Mesodermal cell (in vitro differentiated cells): ENCODE data around the gene IFITM10.

ENCODE experiments used
- H3K27ac ChIP-seq: 2 replicates; pipeline ENCODE4 v1.7.0; 2013; ENCODE audit warnings: mild to moderate bottlenecking, low read depth, low read length, moderate library complexity; ENCODE audit not compliant: severe bottlenecking
- H3K36me3 ChIP-seq: 2 replicates; pipeline ENCODE4 v1.7.1; 2013; ENCODE audit warnings: mild to moderate bottlenecking, low read length, moderate library complexity; ENCODE audit not compliant: control insufficient read depth, insufficient read depth
- H3K4me1 ChIP-seq: one replicate; pipeline ENCODE4 v1.7.1; 2013; ENCODE audit warnings: mild to moderate bottlenecking, low read length; ENCODE audit not compliant: insufficient read depth, control insufficient read depth, poor library complexity, severe bottlenecking
- H3K4me3 ChIP-seq: 2 replicates; pipeline ENCODE4 v1.7.0; 2013; ENCODE audit warnings: low read length, control low read depth, mild to moderate bottlenecking; ENCODE audit not compliant: insufficient read depth, poor library complexity, severe bottlenecking; ENCODE audit errors: extremely low read depth
- H3K9me3 ChIP-seq: 2 replicates; pipeline ENCODE4 v1.7.1; 2013; ENCODE audit warnings: mild to moderate bottlenecking, low read length, moderate library complexity; ENCODE audit not compliant: control insufficient read depth
- WGBS, 2 experiments: methylation state at CpG; one replicate each; pipeline ENCODE4 v1.1.5; 2013; ENCODE audit warnings: missing lambda C conversion rate in 2 of 2; ENCODE audit not compliant: insufficient coverage in 2 of 2; 5-methylcytosine and 5-hydroxymethylcytosine counted together

IFITM10 gene

DNA sequence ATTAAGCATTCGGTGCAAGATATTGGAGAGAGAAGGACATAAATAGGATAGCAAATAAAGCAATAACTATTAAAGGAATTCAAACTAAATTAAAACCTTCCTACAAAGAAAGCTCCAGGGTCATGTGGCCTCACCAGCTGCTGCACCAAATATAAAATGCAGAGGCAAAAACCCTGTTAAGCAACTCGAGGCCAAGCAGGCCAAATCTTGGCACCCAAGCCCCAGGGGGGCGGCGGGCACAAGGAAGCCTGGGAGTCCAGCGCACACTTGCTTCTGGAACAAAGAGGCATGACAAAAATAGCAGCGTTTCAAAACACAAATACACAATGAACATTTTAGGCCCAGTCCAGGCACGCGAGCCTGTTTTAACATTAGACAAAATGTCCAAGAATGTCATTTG is 32.6 kb downstream of the IFITM10 start:
- Histone ChIP-seq H3K4me3 (no peak overlapping the region), H3K27ac (no peak overlapping the region), H3K36me3 (no peaks in the 10 kb centered on the region), H3K9me3 (no peaks in the 10 kb centered on the region), H3K4me1 (no peaks in the 10 kb centered on the region)
- WGBS, 2 experiments, result 92 to 93% methylated on average over 7 of the region's 8 CpGs

GRCh38 chr11:1714908-1715885 is 35.2 kb downstream of the IFITM10 start:
- no peaks in the 10 kb centered on the region for H3K4me1 ChIP-seq
- 87 to 90% methylated on average over 19 to 21 of the region's 24 CpGs for WGBS, 2 experiments
- H3K9me3 ChIP-seq, result no peaks in the 10 kb centered on the region
- no peaks in the 10 kb centered on the region for H3K36me3 ChIP-seq
- H3K27ac ChIP-seq, result no peak overlapping the region
- H3K4me3 ChIP-seq, result no peak overlapping the region

- no peaks in the 10 kb centered on the region for H3K9me3 ChIP-seq
- H3K4me3 ChIP-seq, result no peak overlapping the region
- 92 to 96% methylated on average over 9 to 10 of the region's 10 CpGs for WGBS, 2 experiments
- no peaks in the 10 kb centered on the region for H3K4me1 ChIP-seq
- H3K36me3 ChIP-seq, result no peaks in the 10 kb centered on the region
- H3K27ac ChIP-seq, result no peak overlapping the region
These were observed 41.7 kb downstream of the IFITM10 start for GRCh38 chr11:1708716-1709115.

DNA sequence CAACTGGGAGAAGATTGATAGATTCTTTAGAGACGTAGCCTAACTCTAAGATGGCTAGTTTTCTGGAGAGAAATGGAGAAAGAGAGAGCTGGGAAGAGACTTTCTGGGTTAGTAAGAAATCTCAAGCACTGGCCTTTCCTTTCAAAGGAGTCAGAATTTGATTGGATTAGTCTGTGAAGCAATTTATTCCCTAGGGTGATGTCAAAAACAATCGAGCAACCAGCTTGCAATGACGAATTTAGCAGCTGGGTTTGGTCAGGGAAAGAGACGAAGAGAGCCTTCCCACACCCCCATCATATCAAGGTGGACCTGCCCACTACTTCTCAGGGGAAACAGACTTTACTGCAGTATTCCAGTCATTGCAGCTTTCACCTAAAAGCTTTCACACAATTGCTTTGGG is 42.6 kb downstream of the IFITM10 start:
- no peaks in the 10 kb centered on the region for H3K36me3 ChIP-seq
- no peak overlapping the region for H3K4me3 ChIP-seq
- H3K4me1 ChIP-seq, result no peaks in the 10 kb centered on the region
- no peaks in the 10 kb centered on the region for H3K9me3 ChIP-seq
- 92% methylated on average over 1 of the region's 4 CpGs for WGBS, 2 experiments
- H3K27ac ChIP-seq, result no peak overlapping the region

GRCh38 chr11:1706634-1707400 is 43.6 kb downstream of the IFITM10 start:
- Histone ChIP-seq H3K36me3 (no peaks in the 10 kb centered on the region), H3K9me3 (no peaks in the 10 kb centered on the region), H3K27ac (no peak overlapping the region), H3K4me1 (no peaks in the 10 kb centered on the region), H3K4me3 (no peak overlapping the region)
- WGBS, 2 experiments, result 90 to 93% methylated on average over 16 to 17 of the region's 17 CpGs

- 90 to 98% methylated on average over 8 to 9 of the region's 15 CpGs for whole genome bisulfite sequencing, 2 experiments
- H3K27ac ChIP-seq, result no peak overlapping the region
- no peak overlapping the region for H3K4me3 ChIP-seq
- no peaks in the 10 kb centered on the region for H3K4me1 ChIP-seq
- no peaks in the 10 kb centered on the region for H3K36me3 ChIP-seq
- no peaks in the 10 kb centered on the region for H3K9me3 ChIP-seq
These were observed 45.0 kb downstream of the IFITM10 start for GRCh38 chr11:1705126-1706052.

DNA sequence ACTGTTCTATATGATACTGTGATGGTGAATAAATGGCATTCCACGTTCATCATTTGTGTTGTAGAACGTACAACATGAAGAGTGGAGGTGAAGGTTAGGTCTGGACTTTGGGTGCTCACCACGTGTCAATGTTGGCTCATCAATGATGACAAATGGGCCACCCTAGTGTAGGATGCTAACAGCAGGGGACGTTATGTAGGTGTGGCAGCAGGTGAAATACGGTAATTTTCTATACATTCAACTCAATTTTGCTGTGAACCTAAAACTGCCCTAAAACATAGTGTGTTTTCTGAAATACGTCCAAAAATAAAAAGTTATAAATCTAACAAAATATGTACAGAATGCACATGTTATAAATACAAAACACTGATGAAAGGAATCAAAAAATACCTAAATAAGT is 47.2 kb downstream of the IFITM10 start:
- H3K4me3 ChIP-seq, result no peak overlapping the region
- 80 to 88% methylated on average over 1 to 3 of the region's 6 CpGs for WGBS, 2 experiments
- H3K36me3 ChIP-seq, result no peaks in the 10 kb centered on the region
- no peak overlapping the region for H3K27ac ChIP-seq
- no peaks in the 10 kb centered on the region for H3K9me3 ChIP-seq
- no peaks in the 10 kb centered on the region for H3K4me1 ChIP-seq

- no peaks in the 10 kb centered on the region for H3K4me1 ChIP-seq
- no peak overlapping the region for H3K27ac ChIP-seq
- no peaks in the 10 kb centered on the region for H3K36me3 ChIP-seq
- H3K4me3 ChIP-seq, result no peak overlapping the region
- WGBS, 2 experiments, result 92 to 94% methylated on average over 3 to 6 of the region's 10 CpGs
- H3K9me3 ChIP-seq, result no peaks in the 10 kb centered on the region
These were observed 47.9 kb downstream of the IFITM10 start for GRCh38 chr11:1702506-1702905.

DNA sequence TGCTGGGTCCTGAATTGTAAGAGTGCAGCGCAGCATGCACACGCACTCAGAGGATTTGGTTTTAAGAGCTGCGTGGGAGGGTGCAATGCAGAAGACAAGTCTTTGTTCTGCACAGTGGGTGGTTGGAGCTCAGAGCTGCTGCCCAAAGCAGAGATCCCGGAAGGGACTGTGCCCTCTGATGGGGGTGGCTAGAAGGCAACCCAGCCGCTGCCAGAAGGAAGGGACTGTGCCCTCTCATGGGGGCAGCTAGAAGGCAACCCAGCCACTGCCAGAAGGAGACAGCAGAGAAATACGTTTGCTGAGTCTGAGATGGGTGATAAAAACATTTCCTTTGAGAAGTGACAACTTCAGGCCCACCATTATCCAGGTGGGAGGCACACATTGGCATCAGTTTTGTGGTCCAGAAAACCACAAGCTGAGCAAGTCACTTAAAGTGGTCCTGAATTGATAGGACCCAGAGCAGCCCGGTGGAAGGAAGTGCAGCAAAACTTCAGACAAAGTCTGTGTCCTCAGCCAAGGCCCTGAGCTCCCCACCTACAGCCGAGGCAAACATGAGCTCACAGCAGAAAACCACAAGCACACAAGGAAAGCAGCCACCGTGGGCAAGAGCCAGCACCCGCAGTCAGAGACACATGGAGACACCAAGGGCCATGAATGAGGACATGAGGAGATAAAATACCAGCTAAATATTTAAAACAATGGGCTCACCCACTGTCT is 49.1 kb downstream of the IFITM10 start:
- H3K36me3 ChIP-seq, result no peaks in the 10 kb centered on the region
- H3K4me1 ChIP-seq, result no peaks in the 10 kb centered on the region
- H3K4me3 ChIP-seq, result no peak overlapping the region
- H3K9me3 ChIP-seq, result no peaks in the 10 kb centered on the region
- WGBS, 2 experiments, result 71 to 81% methylated on average over 8 of the region's 10 CpGs
- no peak overlapping the region for H3K27ac ChIP-seq

GRCh38 chr11:1699771-1700170 is 50.6 kb downstream of the IFITM10 start:
- 87 to 95% methylated on average over 3 to 5 of the region's 5 CpGs for WGBS, 2 experiments
- Histone ChIP-seq H3K4me3 (no peak overlapping the region), H3K4me1 (no peaks in the 10 kb centered on the region), H3K9me3 (no peaks in the 10 kb centered on the region), H3K27ac (no peak overlapping the region), H3K36me3 (no peaks in the 10 kb centered on the region)
